WTC11 (cell line): ENCODE data around the gene CEP85.

ENCODE experiments used
- CBFB ChIP-seq: sonication (generic); formaldehyde crosslinking; IDR thresholded peaks from 2 replicates; pipeline ENCODE4 v1.8.1; 2022; ENCODE audit warnings: mild to moderate bottlenecking, low read depth, missing genetic modification reagents
- CTCF ChIP-seq: fragments of 200-600 bp; IDR thresholded peaks from 2 replicates; pipeline ENCODE4 v1.8.0; 2022; ENCODE audit warnings: antibody characterized with exemption
- E2F1 ChIP-seq: sonication (generic); formaldehyde crosslinking; IDR thresholded peaks from 2 replicates; pipeline ENCODE4 v1.8.0; 2022; ENCODE audit warnings: mild to moderate bottlenecking, missing genetic modification reagents
- NFATC4 ChIP-seq: fragments of 250-450 bp; sonication (Bioruptor Pico); IDR thresholded peaks from 2 replicates; pipeline ENCODE4 v1.9.0; 2021; ENCODE audit warnings: mild to moderate bottlenecking
- NFYB ChIP-seq: sonication (generic); formaldehyde crosslinking; conservative IDR thresholded peaks from 2 replicates; pipeline ENCODE4 v1.8.0; 2022; ENCODE audit warnings: low read depth, missing genetic modification reagents
- PREB ChIP-seq: sonication (generic); formaldehyde crosslinking; IDR thresholded peaks from 2 replicates; pipeline ENCODE4 v1.8.1; 2022; ENCODE audit warnings: mild to moderate bottlenecking, missing genetic modification reagents, moderate library complexity, borderline replicate concordance
- SOX15 ChIP-seq: fragments of 250-450 bp; sonication (Bioruptor Pico); IDR thresholded peaks from 2 replicates; pipeline ENCODE4 v1.9.0; 2021; ENCODE audit warnings: mild to moderate bottlenecking
- TP53 ChIP-seq: sonication (generic); formaldehyde crosslinking; IDR thresholded peaks from 2 replicates; pipeline ENCODE4 v1.8.1; 2023; ENCODE audit warnings: mild to moderate bottlenecking, missing genetic modification reagents

DNA sequence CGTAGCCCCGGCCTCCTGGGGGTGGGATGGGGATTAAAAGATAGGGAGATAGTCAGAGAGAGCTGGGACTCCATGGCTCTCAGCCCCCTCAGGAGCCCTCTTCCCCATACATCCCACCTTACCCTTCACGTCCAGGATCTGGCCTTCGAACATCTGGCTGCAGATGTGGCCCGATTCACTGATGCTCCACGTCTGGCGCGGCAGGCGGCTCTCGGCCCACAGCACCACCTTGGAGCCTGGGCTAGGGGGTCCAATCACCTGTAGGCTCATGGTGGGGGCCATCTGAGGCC, 88.0 kb downstream of the CEP85 start:
- TF ChIP-seq CTCF, result no peak
- TF ChIP-seq NFYB (CRISPR knock-in tag), result no peak
- TF ChIP-seq TP53 (CRISPR knock-in tag), result no peak
- TF ChIP-seq SOX15 (CRISPR knock-in tag), result no peak
- TF ChIP-seq NFATC4 (CRISPR knock-in tag), result no peak
- no peak for TF ChIP-seq CBFB (CRISPR knock-in tag)
- TF ChIP-seq PREB (CRISPR knock-in tag), result no peak
- no peak for TF ChIP-seq E2F1 (CRISPR knock-in tag)
